Neural progenitor cell (in vitro differentiated cells): ENCODE results near the gene ENDOG.

Experiments
- CTCF ChIP-seq: fragments of 200-600 bp; sonication (generic); IDR thresholded peaks from 2 replicates; pipeline ENCODE4 v1.5.1; 2017; ENCODE audit warnings: antibody characterized with exemption, mild to moderate bottlenecking
- EZH2 ChIP-seq: fragments of 200-600 bp; sonication (generic); IDR thresholded peaks from 2 replicates; pipeline ENCODE4 v1.6.1; 2017; ENCODE audit warnings: antibody characterized with exemption, mild to moderate bottlenecking, moderate library complexity

- no peak for TF ChIP-seq CTCF
- TF ChIP-seq EZH2 = no peak
Observed at GRCh38 chr9:128805661-128806060, 12.6 kb upstream of the ENDOG start.
